Measurements from ENCODE around the gene AHI1. TPM values are rescaled to one million over a fixed set of nuclear protein-coding genes. Genes with fewer than 3 reads are reported as not detected.

The AHI1 gene
- polyA plus RNA-seq, 1 of the 3 experiments (the other 2 are of a cell fraction) = 7.3 TPM

- TF ChIP-seq USF2 (IDR thresholded peaks at IDR 0.05; ENCODE audit: borderline replicate concordance, low read depth, low read length) = no peak
- TF ChIP-seq MAX (IDR thresholded peaks at IDR 0.05; ENCODE audit: low read depth) = no peak
- TF ChIP-seq USF1 (IDR thresholded peaks at IDR 0.05; ENCODE audit: borderline replicate concordance, low read depth) = no peak
- TF ChIP-seq SMC3 (IDR thresholded peaks at IDR 0.05; ENCODE audit: low read depth, low read length) = no peak
- no peak for TF ChIP-seq PBX3 (IDR thresholded peaks at IDR 0.05)
- TF ChIP-seq REST (IDR thresholded peaks at IDR 0.05; ENCODE audit: low read depth, low read length) = no peak
- TF ChIP-seq RCOR1 (IDR thresholded peaks at IDR 0.05; ENCODE audit: low read length) = no peak
Observed at GRCh38 chr6:135329851-135330803, 167.4 kb downstream of the AHI1 start (continued).

GRCh38 chr6:135328136-135328535, 169.4 kb downstream of the AHI1 start:
- ChIA-PET POLR2A (no interaction called here), CTCF (interaction anchor here (1.1 kb wide), 1 partner anchor 31 kb away, joined by 3 read pairs; no protein-coding TSS in a partner anchor)
- Histone ChIP-seq H2AFZ (ENCODE audit: low read depth) (no peak overlapping the region), H3K4me3 (ENCODE audit: low read depth in 2 of 2, low read length in 1 of 2) (no peak overlapping the region), H3K4me1 (ENCODE audit: control insufficient read depth in 1 of 2, insufficient read depth in 2 of 2, low read depth in 1 of 2, low read length in 1 of 2) (no peaks in the 10 kb centered on the region), H3K9me2 (no peaks in the 10 kb centered on the region), H3K27ac (ENCODE audit: low read depth in 2 of 2, low read length in 1 of 2) (no peak overlapping the region), H3K27me3 (ENCODE audit: insufficient read depth) (no peaks in the 10 kb centered on the region), H3K4me2 (no peak overlapping the region), H4K20me1 (ENCODE audit: insufficient read depth) (no peaks in the 10 kb centered on the region), H3K36me3 (replicated peaks in 1 of 2; ENCODE audit: control insufficient read depth in 1 of 2, insufficient read depth in 2 of 2, low read length in 1 of 2) (peaks cover 2 to 10% of the 10 kb centered on the region in 2 experiments), H3F3A (replicated peaks; ENCODE audit: insufficient read depth) (peaks cover 6% of the 10 kb centered on the region), H3K9me3 (no peaks in the 10 kb centered on the region), H3K9ac (no peak overlapping the region), H3K79me2 (ENCODE audit: insufficient read depth) (no peaks in the 10 kb centered on the region)
- WGBS (ENCODE audit: low lambda C conversion rate) = 67% methylated on average over 1 of the region's 1 CpG
- no peak for DNase-seq
- TF ChIP-seq NRF1 (IDR thresholded peaks at IDR 0.05; ENCODE audit: low read depth, low read length) = no peak
- no peak for TF ChIP-seq MXI1 (IDR thresholded peaks at IDR 0.05; ENCODE audit: low read depth, low read length)
- TF ChIP-seq SIN3A (IDR thresholded peaks at IDR 0.05; ENCODE audit: borderline replicate concordance, low read depth, low read length) = no peak
- TF ChIP-seq POLR2AphosphoS5 (IDR thresholded peaks at IDR 0.05; ENCODE audit: low read depth, low read length) = no peak
- TF ChIP-seq CTCF (IDR thresholded peaks at IDR 0.05) = no peak
- TF ChIP-seq ZBTB33 (IDR thresholded peaks at IDR 0.05; ENCODE audit: borderline replicate concordance, low read depth) = no peak
- TF ChIP-seq IRF3 (IDR thresholded peaks at IDR 0.05; ENCODE audit: low read depth, low read length) = no peak
